GM19239 (cell line): ENCODE data around the gene NDUFV3.
"Not testable (repeated sequence)": the region's sequence is repeated elsewhere in the genome, so short reads cannot be mapped to it uniquely, and the experiment has no call there.

Source experiments
- DNase-seq: peaks from one replicate; pipeline ENCODE4 v3.0.0; 2011; ENCODE audit warnings: low spot score; ENCODE audit not compliant: insufficient read length
- FAIRE-seq: peaks from 2 replicates; lab custom pipeline; 2011; peaks lifted over from hg19 to GRCh38; lab: Jason Lieb, UNC

Gene NDUFV3

GRCh38 chr21:42931560-42932235 lies 38.6 kb downstream of the NDUFV3 start:
- peak; percentile 57 for FAIRE-seq

GRCh38 chr21:42932378-42933136 lies 39.4 kb downstream of the NDUFV3 start:
- FAIRE-seq, DNase-seq: not testable (repeated sequence)

More at GRCh38 chr21:42931560-42932235, 38.6 kb downstream of the NDUFV3 start:
- no peak for DNase-seq

GRCh38 chr21:42933137-42933970 lies 40.2 kb downstream of the NDUFV3 start:
- not testable (repeated sequence) for DNase-seq, FAIRE-seq

- not testable (repeated sequence) for FAIRE-seq, DNase-seq
Observed at GRCh38 chr21:42933973-42934372, 40.9 kb downstream of the NDUFV3 start.

GRCh38 chr21:42936360-42936759 lies 43.3 kb downstream of the NDUFV3 start:
- not testable (repeated sequence) for FAIRE-seq, DNase-seq

GRCh38 chr21:42937034-42937940 lies 44.2 kb downstream of the NDUFV3 start:
- FAIRE-seq = peak; percentile 62
- not testable (repeated sequence) for DNase-seq

- DNase-seq (no peak), FAIRE-seq (no peak)
Observed at GRCh38 chr21:42937960-42938605, 45.0 kb downstream of the NDUFV3 start.

GRCh38 chr21:42938606-42938995 lies 45.5 kb downstream of the NDUFV3 start:
- not testable (repeated sequence) for DNase-seq, FAIRE-seq

- DNase-seq = no peak
- FAIRE-seq = no peak
Observed at GRCh38 chr21:42939582-42940413, 46.7 kb downstream of the NDUFV3 start.

GRCh38 chr21:42941696-42942085 lies 48.6 kb downstream of the NDUFV3 start:
- no peak for FAIRE-seq
- DNase-seq = no peak

- DNase-seq (no peak), FAIRE-seq (no peak)
Observed at GRCh38 chr21:42942244-42942643, 49.1 kb downstream of the NDUFV3 start.

GRCh38 chr21:42949094-42949755 lies 56.1 kb downstream of the NDUFV3 start:
- DNase-seq, FAIRE-seq: not testable (repeated sequence)

- FAIRE-seq = not testable (repeated sequence)
Observed at GRCh38 chr21:42951193-42951592, 58.1 kb downstream of the NDUFV3 start.

GRCh38 chr21:42956824-42957630 lies 63.9 kb downstream of the NDUFV3 start:
- DNase-seq (no peak), FAIRE-seq (no peak)

More at GRCh38 chr21:42951193-42951592, 58.1 kb downstream of the NDUFV3 start:
- not testable (repeated sequence) for DNase-seq

GRCh38 chr21:42958122-42958521 lies 65.0 kb downstream of the NDUFV3 start:
- not testable (repeated sequence) for DNase-seq, FAIRE-seq

- DNase-seq (no peak), FAIRE-seq (no peak)
Observed at GRCh38 chr21:42959728-42960127, 66.6 kb downstream of the NDUFV3 start.
